EH (cell line): ENCODE measurements around the gene IGFL2.
"Not testable (repeated sequence)": the region's sequence is repeated elsewhere in the genome, so short reads cannot be mapped to it uniquely, and the experiment has no call there.

Experiments
- DNase-seq: peaks from one replicate; pipeline ENCODE4 v3.0.0-alpha.2; 2015; ENCODE audit warnings: low read depth

IGFL2 gene

GRCh38 chr19:46142294-46142693 lies 5.7 kb upstream of the IGFL2 start:
- no peak for DNase-seq

GRCh38 chr19:46144756-46145155 lies 3.3 kb upstream of the IGFL2 start:
- DNase-seq: no peak

GRCh38 chr19:46147166-46147740 lies 785 bp upstream of the IGFL2 start:
- no peak for DNase-seq

- no peak for DNase-seq
Observed at GRCh38 chr19:46150606-46151005, 2.6 kb downstream of the IGFL2 start.

GRCh38 chr19:46155237-46155636 lies 7.2 kb downstream of the IGFL2 start:
- peak; percentile 72 for DNase-seq

GRCh38 chr19:46159418-46160232 lies 11.6 kb downstream of the IGFL2 start:
- no peak for DNase-seq

- no peak for DNase-seq
Observed at GRCh38 chr19:46160233-46160775, 12.3 kb downstream of the IGFL2 start.

- not testable (repeated sequence) for DNase-seq
Observed at GRCh38 chr19:46161642-46162257, 13.7 kb downstream of the IGFL2 start.

- no peak for DNase-seq
Observed at GRCh38 chr19:46162731-46163130, 14.7 kb downstream of the IGFL2 start.

GRCh38 chr19:46173886-46174480 lies 25.9 kb downstream of the IGFL2 start:
- DNase-seq: no peak

GRCh38 chr19:46176116-46176860 lies 28.2 kb downstream of the IGFL2 start:
- DNase-seq: no peak

GRCh38 chr19:46179076-46179759 lies 31.2 kb downstream of the IGFL2 start:
- DNase-seq: no peak

- peak; percentile 66 for DNase-seq
Observed at GRCh38 chr19:46180701-46181387, 32.8 kb downstream of the IGFL2 start.

- peak; percentile 63 for DNase-seq
Observed at GRCh38 chr19:46181388-46181779, 33.3 kb downstream of the IGFL2 start.

GRCh38 chr19:46182476-46182875 lies 34.4 kb downstream of the IGFL2 start:
- DNase-seq: no peak

GRCh38 chr19:46184775-46185710 lies 37.0 kb downstream of the IGFL2 start:
- DNase-seq: peak; percentile 86

GRCh38 chr19:46186101-46186716 lies 38.2 kb downstream of the IGFL2 start:
- no peak for DNase-seq

- DNase-seq: no peak
Observed at GRCh38 chr19:46186717-46187101, 38.7 kb downstream of the IGFL2 start.
